NCI-H2227 treated with DMSO at 0.1 percent for 48 hours (cell line): ENCODE measurements around the gene TEKT3.

ENCODE experiments used
- DNase-seq: peaks from one replicate; lab custom pipeline; 2025; lab: John Stamatoyannopoulos, UW

The TEKT3 gene

GRCh38 chr17:15341385-15341849 lies at the start of gene TEKT3:
Gene TEKT3, minus strand, starts transcription at chr17:15341597. Its CDS starts 10,012 bp downstream, at chr17:15331585.
- DNase-seq: no peak

- DNase-seq: no peak
Observed at GRCh38 chr17:15388356-15389041, 47.1 kb upstream of the TEKT3 start.

GRCh38 chr17:15386083-15386482 lies 44.7 kb upstream of the TEKT3 start:
- DNase-seq: no peak

GRCh38 chr17:15385305-15385704 lies 43.9 kb upstream of the TEKT3 start:
- no peak for DNase-seq

- DNase-seq: no peak
Observed at GRCh38 chr17:15384142-15384787, 42.9 kb upstream of the TEKT3 start.

- DNase-seq: no peak
Observed at GRCh38 chr17:15382914-15383313, 41.5 kb upstream of the TEKT3 start.

GRCh38 chr17:15381707-15382106 lies 40.3 kb upstream of the TEKT3 start:
- no peak for DNase-seq

- DNase-seq: no peak
Observed at GRCh38 chr17:15380446-15380845, 39.0 kb upstream of the TEKT3 start.

- DNase-seq: no peak
Observed at GRCh38 chr17:15379659-15380058, 38.3 kb upstream of the TEKT3 start.

GRCh38 chr17:15378243-15378642 lies 36.8 kb upstream of the TEKT3 start:
- DNase-seq: no peak

- DNase-seq: no peak
Observed at GRCh38 chr17:15377616-15378015, 36.2 kb upstream of the TEKT3 start.

- DNase-seq: no peak
Observed at GRCh38 chr17:15377200-15377599, 35.8 kb upstream of the TEKT3 start.

GRCh38 chr17:15371376-15372130 lies 30.2 kb upstream of the TEKT3 start:
- no peak for DNase-seq

- no peak for DNase-seq
Observed at GRCh38 chr17:15368600-15368999, 27.2 kb upstream of the TEKT3 start.

GRCh38 chr17:15366026-15366425 lies 24.6 kb upstream of the TEKT3 start:
- no peak for DNase-seq

- no peak for DNase-seq
Observed at GRCh38 chr17:15364615-15365014, 23.2 kb upstream of the TEKT3 start.

- no peak for DNase-seq
Observed at GRCh38 chr17:15363702-15364101, 22.3 kb upstream of the TEKT3 start.

- DNase-seq: no peak
Observed at GRCh38 chr17:15361592-15361991, 20.2 kb upstream of the TEKT3 start.

- DNase-seq: no peak
Observed at GRCh38 chr17:15361151-15361550, 19.8 kb upstream of the TEKT3 start.

- DNase-seq: no peak
Observed at GRCh38 chr17:15354256-15354655, 12.9 kb upstream of the TEKT3 start.

GRCh38 chr17:15351925-15352324 lies 10.5 kb upstream of the TEKT3 start:
- DNase-seq: no peak

GRCh38 chr17:15351478-15351840 lies 10.1 kb upstream of the TEKT3 start:
- DNase-seq: no peak
